Left renal cortex interstitium (tissue), 4 donors: ENCODE results near the gene KIFAP3. TPM values are rescaled to one million over a fixed set of nuclear protein-coding genes. Genes with fewer than 3 reads are reported as not detected.
"Not testable (repeated sequence)": the region's sequence is repeated elsewhere in the genome, so short reads cannot be mapped to it uniquely, and the experiment has no call there.

Source experiments
- DNase-seq, 4 donors: peaks; one replicate each; pipeline ENCODE4 v3.0.0-alpha.2; 2013; ENCODE audit warnings: low read depth in 4 of 4, low spot score in 2 of 4, missing footprints in 1 of 4
- polyA plus RNA-seq, 4 donors: library from polyadenylated mRNA; unstranded; fragments of 120-200 nt; gene quantifications; one replicate each; pipeline ENCODE4 v1.2.1, GENCODE V29; 2013; ENCODE audit not compliant: insufficient read length in 4 of 4

KIFAP3 gene
- polyA plus RNA-seq, 4 donors: 36.7 to 51.5 (median 41.8) TPM

- DNase-seq: no peak
Measured at GRCh38 chr1:169928438-169929209, 145.9 kb downstream of the KIFAP3 start.

DNA sequence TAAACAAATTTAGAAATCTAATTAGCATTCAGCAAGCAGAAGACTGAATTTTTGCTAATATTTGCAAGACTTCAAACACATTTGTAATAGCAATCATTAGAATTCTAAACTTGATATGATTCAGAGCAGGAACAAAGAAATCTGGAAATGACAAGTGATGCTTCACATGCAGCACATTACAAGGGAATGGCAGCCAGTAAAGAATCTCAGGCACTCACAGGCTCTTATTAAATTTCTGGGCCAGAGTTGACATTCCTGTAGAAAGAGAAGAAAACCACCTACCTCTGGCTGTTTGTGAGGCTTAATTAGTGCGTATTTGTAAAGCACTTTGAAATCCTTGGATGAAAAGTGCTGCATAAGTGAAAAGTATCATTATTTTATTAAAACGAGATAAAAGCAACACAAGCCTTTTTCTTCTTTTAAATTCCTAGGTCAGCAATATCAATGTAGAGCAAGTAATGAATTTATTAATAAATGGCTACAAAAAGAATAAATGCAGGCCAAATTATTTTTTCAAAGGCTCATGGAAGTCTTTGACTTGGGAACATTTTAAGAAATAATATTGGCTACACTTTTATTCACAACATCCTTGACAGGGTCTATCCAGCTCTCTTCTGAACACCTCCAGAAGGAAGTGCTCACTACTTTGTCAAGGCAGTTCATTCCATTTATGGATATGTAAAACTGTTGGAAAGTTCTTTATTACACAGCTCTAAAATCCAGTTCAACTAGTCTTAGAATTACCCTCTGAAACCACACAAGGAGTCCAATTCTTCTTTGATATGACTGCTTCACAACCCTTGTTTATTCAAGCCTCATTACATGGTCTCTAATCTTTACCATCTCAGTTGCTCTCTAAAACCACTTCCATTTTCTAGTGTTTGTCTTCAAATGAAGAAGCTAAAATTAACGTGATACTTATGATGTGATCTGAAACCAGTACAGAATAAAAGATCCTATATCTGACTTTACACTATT is 148.7 kb downstream of the KIFAP3 start:
- no peak for DNase-seq

DNA sequence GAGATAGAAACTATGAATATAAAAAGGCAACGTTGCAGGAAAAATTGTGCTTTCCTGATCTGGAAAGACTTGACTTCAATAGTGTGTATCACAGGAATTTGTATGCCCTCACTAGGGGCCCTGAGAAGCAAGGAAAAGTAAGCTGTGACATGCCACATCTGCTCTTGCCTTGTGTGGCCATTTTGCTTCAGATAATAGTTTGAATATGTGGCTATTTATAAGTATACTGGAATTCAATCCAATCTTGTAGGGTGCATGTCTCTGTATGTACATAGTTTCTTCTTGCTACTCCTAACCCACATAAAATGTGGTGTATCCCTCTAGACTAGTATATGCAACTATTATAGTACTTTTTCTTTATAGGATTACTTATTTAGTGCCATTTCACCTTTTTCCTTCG is 149.7 kb downstream of the KIFAP3 start:
- DNase-seq: no peak

DNA sequence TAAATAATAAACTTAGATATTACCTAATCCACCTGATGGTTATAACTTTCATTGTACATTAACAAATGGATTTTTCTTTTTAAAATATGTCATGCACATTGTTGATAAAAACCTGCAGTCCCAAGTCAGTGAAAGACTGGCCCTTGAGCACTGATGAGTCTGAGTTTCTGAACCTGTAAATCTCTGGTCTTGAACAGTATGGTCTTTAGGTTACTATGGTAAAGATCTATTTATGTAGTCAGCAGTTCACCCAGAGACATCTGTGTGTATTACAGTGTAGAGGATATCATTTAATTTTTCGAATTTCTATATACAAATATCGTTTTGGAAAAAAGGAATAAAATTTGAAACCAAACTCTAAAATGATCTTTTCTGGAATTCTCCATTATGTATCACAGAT is 150.4 kb downstream of the KIFAP3 start:
- DNase-seq: no peak

GRCh38 chr1:169921080-169921479 is 153.4 kb downstream of the KIFAP3 start:
- DNase-seq: no peak

- no peak for DNase-seq
Measured at GRCh38 chr1:169918927-169919326, 155.6 kb downstream of the KIFAP3 start.

- DNase-seq: not testable (repeated sequence)
Measured at GRCh38 chr1:169918220-169918619, 156.3 kb downstream of the KIFAP3 start.

GRCh38 chr1:169915150-169915549 is 159.3 kb downstream of the KIFAP3 start:
- no peak for DNase-seq

DNA sequence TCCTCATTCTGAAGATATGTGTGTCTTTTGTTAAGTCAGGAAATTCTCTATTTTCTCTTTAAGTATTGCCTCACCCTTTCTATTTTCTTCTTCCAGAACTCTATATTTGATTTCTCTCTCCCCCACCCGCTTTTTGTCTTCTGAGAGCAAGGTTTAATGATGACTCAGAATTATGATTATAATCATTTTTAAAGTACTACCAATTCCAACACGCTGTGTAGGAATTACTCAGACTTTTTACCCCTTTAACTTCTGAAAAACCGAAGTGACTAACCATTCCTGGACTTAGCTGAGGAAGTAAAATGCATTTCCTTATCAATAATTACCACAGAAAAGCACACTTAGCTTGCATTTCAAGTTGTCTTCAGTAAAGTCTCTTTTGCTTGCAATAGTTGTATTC is 160.0 kb downstream of the KIFAP3 start:
- DNase-seq: no peak

- DNase-seq: no peak
Measured at GRCh38 chr1:169909499-169909898, 165.0 kb downstream of the KIFAP3 start.

- DNase-seq: no peak
Measured at GRCh38 chr1:169906938-169907337, 167.6 kb downstream of the KIFAP3 start.

- DNase-seq: no peak
Measured at GRCh38 chr1:169904834-169905233, 169.7 kb downstream of the KIFAP3 start.

GRCh38 chr1:169902751-169903150 is 171.7 kb downstream of the KIFAP3 start:
- DNase-seq: no peak

- DNase-seq: no peak
Measured at GRCh38 chr1:169901115-169901514, 173.4 kb downstream of the KIFAP3 start.

DNA sequence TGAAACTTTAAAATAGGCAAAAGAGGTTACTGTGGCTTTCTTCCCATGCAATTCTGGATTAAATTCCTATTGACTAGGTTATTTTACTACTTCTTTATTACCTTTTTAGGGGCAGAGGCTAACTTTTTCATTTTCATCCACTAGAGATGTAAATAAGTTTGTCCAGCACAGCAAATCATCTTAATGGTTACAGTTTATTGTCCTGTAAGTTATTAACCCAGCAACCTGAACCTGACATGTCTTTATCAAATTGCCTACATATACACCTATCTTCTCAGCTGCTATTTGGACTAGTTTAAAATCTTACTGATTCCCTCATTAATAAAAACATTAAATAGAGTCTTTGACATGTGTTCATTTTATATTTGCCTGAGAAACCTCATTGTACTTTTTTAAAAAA is 173.9 kb downstream of the KIFAP3 start:
- no peak for DNase-seq

DNA sequence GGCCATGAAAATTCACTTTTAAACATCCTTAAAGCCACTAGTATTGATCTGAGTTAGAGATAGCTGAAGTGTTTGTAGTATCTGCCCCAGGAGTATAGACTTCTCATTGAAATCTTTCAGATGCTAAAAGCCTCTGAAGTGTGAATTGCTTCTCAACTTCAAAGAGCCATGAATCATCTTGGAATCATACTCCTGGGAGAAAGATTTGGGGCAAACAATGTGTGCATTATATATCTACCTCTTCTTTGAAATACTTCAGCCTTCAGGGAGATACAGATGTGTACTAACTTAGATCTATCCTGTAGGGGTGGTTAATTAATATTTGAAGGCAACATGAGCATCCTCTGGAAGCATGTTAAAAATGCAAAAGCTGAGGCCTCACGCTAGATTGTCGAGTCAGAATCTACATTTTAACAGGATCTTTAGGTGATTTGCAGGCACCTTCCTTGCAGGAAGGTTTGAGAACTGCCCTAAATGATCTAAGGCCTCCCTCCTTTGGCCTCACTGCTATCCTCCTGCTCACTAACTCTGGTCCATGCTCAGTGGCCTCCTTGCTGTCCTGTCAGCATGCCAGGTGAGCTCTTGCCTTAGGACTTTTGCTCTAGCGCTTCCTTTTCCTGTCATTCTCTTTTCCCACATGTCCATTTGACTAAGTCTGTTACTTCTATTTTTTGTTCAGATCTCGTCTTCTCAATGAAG is 174.8 kb downstream of the KIFAP3 start:
- DNase-seq: no peak

DNA sequence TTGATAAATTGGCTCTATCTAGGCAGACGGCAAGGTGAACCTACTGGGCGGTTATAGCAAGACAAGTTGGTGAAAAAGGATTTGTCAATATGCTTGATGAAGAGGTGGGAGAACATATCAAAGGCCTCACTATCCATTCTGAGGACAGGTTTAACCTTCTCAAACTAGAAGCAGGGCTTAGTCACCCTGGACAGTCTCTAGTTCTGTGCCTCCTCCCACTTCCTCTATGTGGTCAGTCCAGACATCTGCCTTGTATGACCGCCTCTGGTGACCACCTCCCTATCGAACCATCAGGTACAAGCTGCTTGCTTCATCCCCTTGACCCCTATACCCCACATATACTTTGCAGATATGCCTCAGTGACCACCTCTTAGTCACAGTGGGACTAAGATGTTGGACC is 178.5 kb downstream of the KIFAP3 start:
- no peak for DNase-seq

DNA sequence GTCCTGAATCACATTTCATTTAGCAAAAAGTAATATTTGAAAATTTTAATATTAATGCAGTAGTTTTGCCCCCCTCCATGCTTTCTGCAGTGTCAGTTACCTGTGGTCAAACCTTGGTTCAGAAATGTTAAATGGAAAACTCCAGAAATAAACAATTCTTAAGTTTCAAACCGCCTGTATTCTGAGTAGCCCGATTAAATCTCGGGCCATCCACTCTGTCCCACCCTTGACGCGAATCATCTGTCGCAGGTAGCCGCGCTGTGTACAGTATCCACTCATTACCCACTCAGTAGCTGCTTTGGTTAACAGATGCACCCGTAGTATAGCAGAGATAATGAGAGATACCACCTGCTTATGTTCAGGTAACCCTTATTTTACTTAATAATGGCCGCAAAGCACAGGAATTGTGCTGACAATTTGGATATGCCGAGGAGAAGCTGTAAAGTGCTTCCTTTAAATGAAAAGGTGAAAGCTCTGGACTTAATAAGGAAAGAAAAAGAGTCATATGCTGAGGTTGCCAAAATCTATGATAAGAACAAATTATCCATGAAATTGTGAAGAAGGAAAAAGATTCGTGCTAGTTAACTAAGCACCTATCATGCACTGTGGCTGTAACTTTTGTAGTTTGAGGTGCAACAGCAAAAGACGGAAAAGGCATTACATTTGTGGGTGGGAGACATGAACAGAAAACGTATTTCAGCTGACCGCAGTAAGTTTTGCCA is 179.9 kb downstream of the KIFAP3 start:
- no peak for DNase-seq

- DNase-seq: peak; percentile 94 to 100 (median 98)
Measured at GRCh38 chr1:169893645-169894423, 180.7 kb downstream of the KIFAP3 start, which contains the start of gene SCYL3. Gene SCYL3 (minus strand): TSS chr1:169893896. CDS start chr1:169888840, 5,056 bp downstream.
